Liver (tissue), 3 donors: ENCODE data around the gene ARL5B.

Experiments
- ATF3 ChIP-seq: IDR thresholded peaks from 2 replicates; pipeline ENCODE4 v1.6.1; 2016; ENCODE audit warnings: antibody characterized with exemption
- CTCF ChIP-seq: fragments of 150-350 bp; IDR thresholded peaks from 2 replicates; pipeline ENCODE4 v1.5.1; 2017; ENCODE audit warnings: improper control_type of control experiment, low read depth, low read length; ENCODE audit not compliant: missing input control
- EGR1 ChIP-seq, 2 donors: IDR thresholded peaks; 2 replicates each; pipeline ENCODE4 v1.6.1; 2016 to 2018; ENCODE audit warnings: antibody characterized with exemption in 2 of 2, low read depth in 2 of 2
- FOXA1 ChIP-seq: IDR thresholded peaks from 2 replicates; pipeline ENCODE4 v1.6.1; 2016; ENCODE audit warnings: antibody characterized with exemption
- GABPA ChIP-seq, 2 donors: IDR thresholded peaks in 1 of 2; conservative IDR thresholded peaks in 1 of 2; 2 replicates each; pipeline ENCODE4 v1.6.1; 2016; ENCODE audit warnings: antibody characterized with exemption in 2 of 2, mild to moderate bottlenecking in 1 of 2, moderate library complexity in 1 of 2
- HNF4A ChIP-seq, 2 donors: conservative IDR thresholded peaks; 2 replicates each; pipeline ENCODE4 v1.6.1; 2016; ENCODE audit warnings: antibody characterized with exemption in 2 of 2, mild to moderate bottlenecking in 2 of 2
- JUND ChIP-seq, 2 donors: IDR thresholded peaks; 2 replicates each; pipeline ENCODE4 v1.6.1; 2016; ENCODE audit warnings: antibody characterized with exemption in 2 of 2
- MAX ChIP-seq: IDR thresholded peaks from 2 replicates; pipeline ENCODE4 v1.6.1; 2016; ENCODE audit warnings: antibody characterized with exemption
- NR2F2 ChIP-seq: IDR thresholded peaks from 2 replicates; pipeline ENCODE4 v1.6.1; 2016; ENCODE audit warnings: antibody characterized with exemption
- REST ChIP-seq: IDR thresholded peaks from 2 replicates; pipeline ENCODE4 v1.6.1; 2016; ENCODE audit warnings: antibody characterized with exemption, mild to moderate bottlenecking
- SP1 ChIP-seq: IDR thresholded peaks from 2 replicates; pipeline ENCODE4 v1.6.1; 2018; ENCODE audit warnings: antibody characterized with exemption, mild to moderate bottlenecking
- TAF1 ChIP-seq: conservative IDR thresholded peaks from 2 replicates; pipeline ENCODE4 v1.6.1; 2016; ENCODE audit warnings: antibody characterized with exemption, mild to moderate bottlenecking
- YY1 ChIP-seq: IDR thresholded peaks from 2 replicates; pipeline ENCODE4 v1.6.1; 2016; ENCODE audit warnings: antibody characterized with exemption, mild to moderate bottlenecking
- ZBTB33 ChIP-seq: IDR thresholded peaks from 2 replicates; pipeline ENCODE4 v1.6.1; 2016; ENCODE audit warnings: antibody characterized with exemption
- donor health status: healthy.
- donor health status: healthy.

GRCh38 chr10:18651324-18652007 is 7.8 kb upstream of the ARL5B start, which contains the start of gene NSUN6:
- TF ChIP-seq MAX, result peak; percentile 98
- TF ChIP-seq TAF1, result peak; percentile 91
- peak; percentile 35 for TF ChIP-seq NR2F2
- TF ChIP-seq CTCF, result no peak
- peak; percentile 80 to 86 for TF ChIP-seq EGR1 (IDR thresholded peaks at IDR 0.05; ENCODE audit: low read depth in 2 of 2)
- peak; percentile 89 for TF ChIP-seq YY1
- TF ChIP-seq REST, result peak; percentile 92
- peak; percentile 64 for TF ChIP-seq ZBTB33
- peak in 1 of 2 donors; percentile 57 for TF ChIP-seq HNF4A (conservative IDR thresholded peaks at IDR 0.05)
- TF ChIP-seq FOXA1, result peak; percentile 71
- no peak for TF ChIP-seq ATF3
- TF ChIP-seq SP1, result peak; percentile 83
- TF ChIP-seq JUND (IDR thresholded peaks at IDR 0.05), result peak; percentile 32 to 57
- peak; percentile 98 to 99 for TF ChIP-seq GABPA (IDR thresholded peaks at IDR 0.05 in 1 of 2, conservative IDR thresholded peaks at IDR 0.05 in 1 of 2)
